GM21515 (cell line): ENCODE results near the gene NDUFV3.
"Not testable (repeated sequence)": the region's sequence is repeated elsewhere in the genome, so short reads cannot be mapped to it uniquely, and the experiment has no call there.

ENCODE experiments used
- ATAC-seq: cut with Tn5 transposase; IDR thresholded peaks from one replicate; pipeline ENCODE4 v1.9.1; 2021; ENCODE audit not compliant: unreplicated experiment

NDUFV3 gene

DNA sequence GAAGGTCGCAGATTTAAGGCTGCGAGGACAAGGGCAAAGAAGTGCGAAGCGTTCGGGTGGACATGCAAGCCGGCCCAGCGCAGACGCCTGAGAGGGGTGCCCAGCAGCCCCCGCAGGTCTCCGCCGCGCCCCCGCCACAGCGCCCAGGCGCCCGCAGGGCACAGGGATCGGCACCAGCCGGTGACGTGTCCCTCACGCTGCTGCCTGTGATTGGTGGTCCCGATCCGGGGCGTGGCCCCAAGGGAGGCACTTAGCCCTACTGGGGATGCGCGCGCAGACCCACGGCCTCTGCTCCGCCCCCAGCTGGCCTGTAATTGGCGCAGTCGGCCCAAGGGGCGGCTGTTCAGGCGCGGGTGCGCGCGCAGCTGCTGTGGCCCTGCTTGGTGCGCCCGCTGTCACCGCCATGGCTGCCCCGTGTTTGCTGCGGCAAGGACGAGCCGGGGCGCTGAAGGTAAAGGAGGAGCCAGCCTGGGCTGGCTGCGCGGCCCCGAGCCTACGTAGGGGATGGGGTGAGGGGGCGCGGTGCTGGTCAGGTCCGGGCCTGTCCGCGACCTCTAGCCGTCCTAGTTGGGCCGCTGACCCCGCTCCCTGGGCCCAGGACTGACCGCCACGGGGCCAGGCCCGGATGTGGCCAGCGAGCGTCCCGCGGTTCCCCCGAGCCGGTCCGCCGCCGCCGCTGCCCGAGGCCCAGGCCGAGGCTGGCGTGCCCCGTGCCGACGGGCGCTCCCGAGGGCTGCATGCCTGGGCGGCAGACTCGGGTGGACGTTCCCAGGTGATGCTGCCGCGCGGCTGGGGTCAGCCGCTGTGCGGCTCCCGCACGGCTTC, at the start of gene NDUFV3:
TSS of gene NDUFV3 (plus strand) at position 379 of the 825 bp plus-strand sequence. CDS start at position 404, 25 bp downstream.
- peak; percentile 92 for ATAC-seq

DNA sequence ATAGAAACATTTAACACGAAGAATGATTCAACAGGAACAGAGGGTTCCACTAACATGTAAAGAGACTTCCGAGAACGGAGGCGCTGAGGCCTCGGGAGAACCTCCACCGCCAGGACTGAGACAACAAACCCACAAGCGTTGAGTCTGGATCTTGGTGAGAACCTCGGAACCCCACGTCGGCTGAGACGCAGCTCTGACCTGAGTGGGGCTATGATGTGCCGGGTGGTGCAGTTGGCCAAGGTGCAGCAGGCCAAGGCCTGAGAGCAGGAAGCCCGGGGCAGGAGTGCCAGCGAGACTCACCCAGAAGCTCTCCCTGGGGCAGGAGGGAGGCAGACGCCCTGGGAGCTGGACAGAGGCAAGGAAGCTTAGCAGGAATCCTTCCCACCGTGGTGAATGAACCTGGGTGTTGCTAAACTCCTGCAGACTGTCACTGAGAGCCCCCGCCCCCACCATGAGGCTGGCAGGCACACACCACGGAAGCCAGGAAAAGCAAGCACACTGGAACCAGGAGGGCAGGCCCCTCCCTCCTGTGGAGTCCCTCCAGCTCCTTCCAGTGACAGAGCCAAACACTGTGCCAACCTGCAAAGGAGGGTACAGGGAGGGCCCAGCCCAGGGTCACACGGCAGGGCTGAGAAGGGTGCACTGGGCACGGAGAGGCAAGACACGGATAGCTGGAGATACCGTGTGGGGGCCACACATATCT, 48.5 kb upstream of the NDUFV3 start:
- no peak for ATAC-seq

DNA sequence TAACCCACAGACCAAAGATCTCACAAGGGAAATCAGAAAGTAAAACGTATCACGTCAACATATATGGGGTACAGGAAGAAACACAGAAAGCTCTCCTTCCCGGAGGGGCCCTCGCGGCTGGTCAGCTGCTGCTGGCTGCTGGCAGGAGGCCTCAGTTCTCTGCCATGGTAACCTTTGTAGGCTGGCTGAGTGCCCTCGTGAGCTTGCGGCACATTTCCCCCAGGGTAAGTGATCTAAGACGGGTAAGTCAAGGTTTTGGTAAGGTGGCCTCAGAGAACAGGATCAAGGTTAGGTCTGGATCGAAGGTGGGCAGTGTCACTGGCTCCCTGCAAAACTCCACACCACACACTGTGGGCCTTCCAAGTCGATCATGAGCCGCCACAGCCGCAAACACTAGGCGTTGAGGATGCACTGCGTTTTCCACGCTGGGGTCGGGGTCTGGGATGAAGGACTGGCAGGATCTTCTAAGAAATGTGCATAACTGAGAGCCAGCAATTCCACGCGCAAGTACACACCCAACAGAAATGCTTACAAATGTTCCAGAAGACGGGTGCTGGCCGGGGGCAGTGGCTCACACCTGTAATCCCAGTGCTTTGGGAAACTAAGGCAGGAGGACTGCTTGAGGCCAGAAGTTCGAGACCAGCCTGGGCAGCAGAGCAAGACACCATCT, 47.7 kb upstream of the NDUFV3 start:
- no peak for ATAC-seq

DNA sequence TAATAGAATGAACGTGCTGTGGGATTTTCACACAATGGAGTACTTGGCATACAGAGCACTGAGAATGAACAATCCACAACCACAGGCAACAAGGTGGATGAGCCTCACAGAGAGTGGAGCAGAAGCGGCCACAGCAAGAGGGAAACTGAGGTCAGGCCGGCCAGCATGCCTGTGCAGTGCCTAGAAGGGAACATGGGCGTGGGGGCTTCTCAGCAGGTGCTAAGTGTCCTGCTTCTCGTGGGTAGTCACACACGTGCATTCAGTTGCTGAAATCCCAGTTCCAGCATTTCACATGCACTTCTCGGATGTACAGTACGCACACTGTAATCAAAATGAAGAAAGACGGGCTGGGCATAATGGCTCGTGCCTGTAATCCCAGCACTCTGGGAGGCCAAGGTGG, 46.9 kb upstream of the NDUFV3 start:
- ATAC-seq: no peak

DNA sequence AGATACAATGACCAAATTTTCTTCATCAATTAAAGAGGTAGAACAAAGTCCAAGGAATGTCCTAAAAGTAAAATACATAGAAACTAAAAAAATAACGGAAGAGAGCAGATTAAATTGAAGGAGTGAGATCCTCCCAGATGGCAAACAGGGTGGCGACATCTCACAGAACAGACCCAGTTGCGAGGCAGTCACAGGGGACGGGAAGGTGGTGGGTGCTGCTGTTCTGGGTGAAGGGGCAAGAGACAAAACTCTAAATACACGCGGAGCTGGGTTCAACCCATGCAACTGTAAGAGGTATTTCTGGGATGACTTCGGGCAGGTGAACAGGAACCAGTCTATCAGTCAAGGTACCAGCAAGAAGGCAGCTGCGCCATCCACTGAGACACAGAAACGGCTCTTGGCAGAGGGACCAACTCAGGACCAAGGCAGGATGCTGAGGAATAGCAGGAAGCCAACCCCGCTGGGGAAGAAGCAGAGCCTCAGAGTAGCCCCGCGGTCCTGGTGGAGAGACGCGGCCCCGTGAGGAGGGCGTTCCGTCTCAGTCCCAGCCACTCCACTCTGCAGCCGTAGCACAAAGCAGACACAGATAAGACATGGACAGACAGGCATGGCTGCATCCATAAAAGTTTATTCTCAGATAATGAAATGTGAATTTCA, 45.9 kb upstream of the NDUFV3 start:
- ATAC-seq: no peak

DNA sequence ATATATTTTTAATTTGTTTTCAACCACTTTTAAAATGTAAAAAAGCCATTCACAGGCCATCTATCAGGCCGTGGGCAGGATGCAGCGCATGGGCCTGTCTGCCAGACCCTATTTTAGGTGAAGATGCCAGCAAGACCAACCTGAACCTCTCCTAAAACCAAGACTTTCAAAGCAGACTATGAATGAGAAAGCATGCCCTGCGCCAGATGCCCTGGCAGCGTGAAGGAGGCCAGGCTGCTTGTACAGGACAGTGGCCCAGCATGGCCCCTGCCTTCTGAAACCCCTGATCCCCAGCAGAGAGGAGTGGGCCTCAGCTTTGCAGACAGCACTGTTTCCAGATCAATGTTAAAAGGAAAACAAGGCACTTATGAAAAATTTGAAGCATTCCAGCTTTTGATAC, 45.4 kb upstream of the NDUFV3 start:
- ATAC-seq: no peak

DNA sequence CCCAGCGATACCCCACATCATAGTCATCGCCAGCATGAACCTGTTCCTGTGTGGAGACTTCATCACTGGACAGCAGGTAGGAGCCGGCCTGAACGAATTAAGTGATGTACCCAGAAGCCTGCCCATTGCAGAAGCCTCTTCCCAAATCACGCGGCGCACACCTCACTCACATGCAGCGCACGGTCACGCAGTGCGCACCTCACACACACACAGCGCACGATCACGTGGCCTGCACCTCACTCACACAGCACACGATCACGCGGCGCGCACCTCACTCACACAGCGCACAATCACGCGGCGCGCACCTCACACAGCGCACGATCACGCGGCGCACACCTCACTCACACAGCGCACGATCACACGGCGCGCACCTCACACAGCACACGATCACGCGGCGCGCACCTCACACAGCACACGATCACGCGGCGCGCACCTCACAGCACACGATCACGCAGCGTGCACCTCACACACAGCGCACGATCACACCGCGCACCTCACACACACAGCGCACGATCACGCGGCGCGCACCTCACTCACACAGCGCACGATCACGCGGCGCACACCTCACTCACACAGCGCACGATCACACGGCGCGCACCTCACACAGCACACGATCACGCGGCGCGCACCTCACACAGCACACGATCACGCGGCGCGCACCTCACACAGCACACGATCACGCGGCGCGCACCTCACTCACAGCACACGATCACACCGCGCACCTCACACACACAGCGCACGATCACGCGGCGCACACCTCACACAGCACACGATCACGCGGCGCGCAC, 44.8 kb upstream of the NDUFV3 start:
- ATAC-seq: not testable (repeated sequence)

DNA sequence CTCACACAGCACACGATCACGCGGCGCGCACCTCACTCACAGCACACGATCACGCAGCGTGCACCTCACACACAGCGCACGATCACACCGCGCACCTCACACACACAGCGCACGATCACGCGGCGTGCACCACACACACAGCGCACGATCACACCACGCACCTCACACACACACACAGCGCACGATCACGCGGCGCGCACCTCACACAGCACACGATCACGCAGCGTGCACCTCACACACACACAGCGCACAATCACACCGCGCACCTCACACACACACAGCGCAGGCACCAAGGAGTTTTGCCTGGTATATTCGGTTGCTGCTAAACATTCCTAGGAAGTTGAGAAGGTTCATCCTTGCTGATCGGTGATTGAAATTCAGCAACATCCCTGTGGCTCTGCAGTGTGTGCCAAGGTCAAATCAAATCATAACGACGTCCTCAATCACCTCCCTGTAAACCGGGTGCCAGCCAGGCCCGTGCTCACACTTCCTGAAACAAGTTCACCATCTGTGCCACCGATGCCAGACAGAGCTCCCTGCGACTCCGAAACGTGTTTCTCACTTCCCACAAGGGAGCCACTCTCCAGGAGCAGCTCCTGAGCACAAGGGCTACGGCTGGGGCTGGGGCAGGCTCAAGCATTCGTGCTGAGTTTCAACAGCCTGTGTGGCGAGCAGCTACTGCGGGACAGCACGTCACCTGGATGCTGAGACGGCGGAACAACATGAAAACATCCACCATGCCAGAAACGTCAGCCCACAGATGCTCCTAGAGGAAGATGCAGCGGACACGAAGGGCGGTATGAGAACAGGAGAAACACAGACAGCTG, 44.0 kb upstream of the NDUFV3 start:
- ATAC-seq: no peak

DNA sequence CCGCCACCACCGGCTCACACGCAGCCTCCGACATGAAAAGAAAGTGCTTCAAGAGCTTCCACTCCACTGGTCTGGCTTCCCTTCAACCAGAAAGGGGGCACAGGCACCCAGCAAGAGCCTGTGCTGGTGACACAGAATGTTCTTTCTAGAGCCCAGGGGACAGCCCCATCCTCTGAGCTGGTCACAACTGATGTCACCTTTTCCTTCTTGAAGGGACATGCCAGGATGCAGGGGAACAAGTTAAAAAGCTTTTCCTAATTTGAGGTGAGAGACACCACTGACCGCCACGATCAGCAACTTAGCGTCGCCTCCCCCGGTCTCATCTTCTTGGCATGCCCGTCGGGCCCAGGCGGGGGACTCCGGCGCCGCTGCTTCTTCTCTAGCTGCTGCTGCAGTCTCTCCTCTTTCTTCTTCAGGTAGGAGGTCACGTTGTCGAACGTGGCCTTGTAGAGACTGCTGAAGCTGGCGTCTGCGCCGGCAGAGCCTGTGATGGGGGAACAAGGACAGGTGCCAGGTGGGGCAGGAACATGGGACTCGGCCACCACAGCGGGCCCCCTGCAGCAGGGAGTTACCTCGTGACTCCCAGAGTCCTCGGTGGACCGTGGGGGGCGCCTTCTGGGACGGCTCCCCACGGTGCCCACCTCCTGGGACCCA, 43.2 kb upstream of the NDUFV3 start:
- ATAC-seq: no peak

DNA sequence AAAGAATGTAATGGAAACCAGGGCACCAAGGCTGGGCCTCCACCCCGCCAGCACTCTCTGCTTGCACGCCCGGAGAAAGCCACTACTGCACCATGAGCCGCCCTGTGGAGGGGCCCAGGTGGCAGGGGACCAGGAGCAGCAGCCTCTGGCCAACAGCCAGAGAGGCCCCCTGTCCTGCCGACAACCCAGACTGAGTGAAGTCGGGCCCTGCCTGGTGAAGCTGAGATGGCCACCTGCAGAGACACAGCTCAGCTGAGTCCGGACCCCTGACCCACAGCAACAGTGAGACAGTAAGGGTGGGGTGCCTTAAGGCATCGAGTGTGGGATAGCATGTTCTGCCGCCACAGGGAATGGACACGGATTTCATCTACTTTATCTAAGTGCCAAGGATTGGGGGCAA, 42.6 kb upstream of the NDUFV3 start:
- no peak for ATAC-seq

DNA sequence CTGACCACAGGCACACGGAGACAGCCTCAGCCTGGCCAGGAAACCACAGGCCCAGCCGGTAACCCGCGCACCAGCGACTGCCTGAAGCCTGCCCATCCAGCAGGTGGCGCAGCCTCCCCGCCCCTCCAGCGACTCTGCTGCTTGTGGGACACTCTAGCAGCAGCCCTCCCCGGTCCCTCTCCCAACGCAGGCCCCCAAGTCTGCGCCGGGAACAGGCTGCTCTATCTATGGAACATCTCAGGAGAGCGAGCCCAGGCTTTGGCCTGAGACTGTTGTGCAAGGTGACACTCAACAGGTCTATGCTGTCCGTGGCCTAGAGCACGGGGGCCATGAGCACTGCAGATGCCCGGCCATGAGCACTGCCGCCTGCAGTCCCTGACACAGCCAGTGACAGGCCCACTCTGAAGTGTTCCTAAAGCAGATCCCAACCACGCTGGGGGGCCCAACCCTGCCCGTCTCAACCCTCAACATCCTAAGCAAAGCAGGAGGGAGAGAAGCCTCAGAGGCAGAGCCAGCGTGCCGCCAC, 42.2 kb upstream of the NDUFV3 start:
- ATAC-seq: no peak

DNA sequence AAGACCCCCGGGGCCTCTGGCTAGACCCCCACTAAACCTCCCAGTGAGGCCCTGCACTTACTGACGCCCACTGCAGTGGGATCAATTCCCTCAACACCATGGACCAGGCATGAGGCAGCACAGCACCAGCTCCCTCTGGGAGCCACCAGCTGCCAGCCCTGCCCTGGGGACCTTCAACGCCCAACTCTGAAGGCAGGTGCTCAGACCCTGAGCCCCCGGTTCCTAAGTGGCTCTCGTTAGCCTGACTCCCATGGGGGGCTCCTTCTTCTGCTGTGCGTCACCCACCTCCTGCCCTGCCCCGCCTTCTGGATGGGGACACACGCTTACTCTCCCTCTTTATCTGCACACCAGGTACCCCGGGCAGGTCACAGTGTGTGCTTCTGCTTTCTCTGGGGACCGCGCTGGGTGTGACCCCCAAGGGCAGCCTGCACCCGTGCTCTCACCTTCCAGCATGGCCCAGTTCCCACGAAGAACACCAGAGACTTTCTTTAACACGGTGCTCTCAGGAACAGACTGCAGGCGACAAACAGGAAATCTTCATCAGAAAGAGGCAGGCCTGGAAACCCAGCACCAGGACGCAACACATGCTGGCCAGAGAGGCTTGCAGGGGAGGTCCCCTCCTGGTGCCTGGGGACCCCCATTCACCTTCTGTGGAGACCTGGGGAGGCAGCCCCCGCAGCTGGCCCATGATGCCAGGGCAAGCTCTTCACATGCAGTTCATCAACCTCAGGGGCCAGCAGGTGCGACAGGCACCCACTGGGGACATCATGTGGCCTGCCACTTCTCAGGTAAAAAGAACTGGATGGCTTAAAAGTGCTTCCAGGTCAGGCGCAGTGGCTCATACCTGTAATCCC, 41.1 kb upstream of the NDUFV3 start:
- ATAC-seq: no peak

DNA sequence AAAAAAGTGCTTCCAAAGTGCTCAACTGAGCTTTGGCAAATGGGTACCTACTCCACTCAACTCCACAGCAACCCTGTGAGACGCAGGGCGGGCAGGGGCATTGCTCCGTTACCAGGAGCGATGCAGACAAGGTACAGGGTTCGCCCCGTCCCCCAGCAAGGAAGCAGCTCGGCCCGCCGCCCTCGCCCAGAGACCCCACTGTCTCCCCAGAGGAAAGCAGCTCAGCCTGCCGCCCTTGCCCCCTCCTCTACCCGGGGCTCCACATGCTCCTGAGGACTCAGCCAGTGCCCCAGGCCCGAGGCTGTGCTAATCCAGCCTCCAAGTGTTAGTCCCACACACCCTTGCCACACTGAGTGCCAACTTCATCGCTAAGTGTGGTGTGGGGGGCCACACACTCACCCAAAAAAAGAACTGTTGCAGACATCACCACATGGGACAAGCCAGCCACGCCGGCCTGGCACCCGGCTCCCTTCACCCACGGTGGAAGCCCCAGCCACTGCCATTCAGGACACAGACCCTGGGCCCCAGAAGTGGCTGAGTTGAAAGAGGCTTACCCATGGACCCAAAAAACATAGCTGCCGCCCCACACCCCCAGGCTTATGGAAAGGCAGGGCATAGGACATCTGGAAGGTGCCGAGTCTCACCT, 40.1 kb upstream of the NDUFV3 start:
- ATAC-seq: no peak

DNA sequence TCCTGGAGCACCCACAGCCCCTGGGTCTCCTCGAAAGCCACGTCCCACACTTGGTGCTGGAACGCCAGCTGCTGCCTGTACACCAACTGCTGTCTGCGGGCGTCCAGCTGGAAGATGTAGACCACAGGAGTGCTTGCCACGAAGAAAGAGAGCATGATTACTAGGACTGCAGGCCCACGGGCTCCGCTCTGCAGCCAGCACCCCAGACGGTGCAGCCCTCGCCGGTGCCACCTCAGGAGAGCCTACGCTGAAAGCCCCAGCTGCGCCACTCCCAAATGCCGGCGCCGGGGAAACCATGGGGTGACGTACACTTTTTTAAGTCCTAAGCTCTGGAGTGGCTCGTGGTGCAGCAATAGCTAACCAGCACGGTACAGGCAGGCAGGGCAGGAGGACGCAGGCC, 39.5 kb upstream of the NDUFV3 start:
- no peak for ATAC-seq

DNA sequence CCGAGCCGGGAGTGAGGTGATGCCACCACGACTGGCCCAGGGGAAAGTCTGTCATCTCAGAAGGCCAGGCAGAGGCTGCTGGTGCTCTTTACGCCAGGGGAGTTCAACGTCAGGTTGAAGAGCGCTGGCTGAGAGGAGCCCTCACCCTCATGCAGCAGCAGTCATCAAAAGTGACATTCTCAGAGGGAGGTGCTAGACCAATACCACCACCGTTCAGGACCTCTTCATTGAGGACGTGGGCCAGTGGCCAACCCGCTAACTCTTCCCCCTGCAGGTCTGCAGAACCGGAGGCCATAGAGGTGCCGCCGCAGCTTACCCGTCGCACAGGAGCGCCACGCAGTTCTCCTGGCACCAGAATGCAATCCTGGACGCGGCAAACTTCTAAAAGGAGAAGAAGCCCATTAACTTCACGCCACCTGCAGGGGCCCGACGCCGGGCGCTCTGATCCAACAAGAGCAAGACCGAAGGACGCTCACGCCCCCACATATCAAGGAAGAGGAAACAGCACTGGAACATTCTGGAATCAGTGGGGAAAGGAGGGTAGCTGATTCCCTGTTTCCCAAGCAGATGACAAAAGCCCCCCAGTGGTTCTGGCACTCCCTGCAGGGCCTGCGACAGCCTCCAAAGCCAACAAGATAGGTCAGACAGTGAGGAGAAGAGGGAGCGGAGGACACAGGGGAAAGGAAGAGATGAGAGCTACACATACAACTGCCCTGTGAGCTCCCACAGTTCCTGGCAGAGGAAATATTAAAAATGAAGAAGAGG, 38.7 kb upstream of the NDUFV3 start:
- ATAC-seq: no peak

DNA sequence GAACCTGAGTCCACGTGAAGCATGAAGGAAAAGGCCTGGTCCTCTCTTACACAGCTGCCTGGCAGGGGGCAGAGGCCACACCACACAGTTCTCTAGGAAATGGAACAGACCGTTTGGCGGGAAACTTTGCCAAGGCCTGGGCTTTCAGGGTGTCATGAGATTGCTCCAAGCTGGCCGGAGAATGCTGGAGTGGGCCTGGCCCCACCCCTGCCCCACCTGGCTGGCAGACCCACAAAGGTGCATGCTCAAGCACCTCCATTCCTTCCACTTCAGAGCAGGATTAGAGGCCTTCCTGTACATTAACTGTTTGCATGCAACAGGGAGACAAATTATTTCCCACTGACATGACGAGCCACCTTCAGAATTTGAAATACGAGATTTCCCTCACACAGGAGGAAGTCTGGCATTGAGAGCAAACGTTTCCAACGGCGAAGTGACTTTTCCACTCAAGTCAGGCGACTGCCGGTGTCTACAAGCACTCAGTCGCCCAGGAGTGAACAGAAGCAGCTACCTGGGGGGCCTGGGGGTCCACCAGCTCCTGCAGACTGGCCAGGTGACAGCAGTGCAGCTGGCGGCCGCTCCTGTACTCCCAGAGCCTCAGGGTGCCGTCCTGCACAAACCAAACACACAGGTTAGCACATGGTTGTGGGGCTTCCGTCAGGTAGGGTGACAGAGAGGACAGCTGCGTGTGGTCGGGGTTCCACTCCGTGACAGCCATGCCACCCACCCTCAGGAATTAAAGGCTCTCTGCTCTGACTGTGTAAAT, 37.8 kb upstream of the NDUFV3 start:
- ATAC-seq: no peak
